Fibroblast of upper back skin (primary cell): ENCODE results near the gene CLEC20A.
A peak's percentile ranks its signal among the peaks of the same experiment; 100 is the strongest.

Experiments
- DNase-seq: peaks from one replicate; pipeline ENCODE4 v3.0.0-alpha.2; 2013

CLEC20A gene

GRCh38 chr1:178496410-178497135, at the start of gene CLEC20A:
Gene CLEC20A (minus strand): TSS chr1:178496964. CDS start chr1:178496939, 25 bp downstream.
- DNase-seq = no peak

- DNase-seq = peak; percentile 39
Measured at GRCh38 chr1:178544531-178544930, 47.8 kb upstream of the CLEC20A start.

- DNase-seq = no peak
Measured at GRCh38 chr1:178543290-178543607, 46.5 kb upstream of the CLEC20A start.

GRCh38 chr1:178542554-178543289, 46.0 kb upstream of the CLEC20A start:
- DNase-seq = peak; percentile 89

GRCh38 chr1:178541829-178542553, 45.2 kb upstream of the CLEC20A start:
- DNase-seq = no peak

- no peak for DNase-seq
Measured at GRCh38 chr1:178541379-178541778, 44.6 kb upstream of the CLEC20A start.

- peak; percentile 85 for DNase-seq
Measured at GRCh38 chr1:178540646-178541045, 43.9 kb upstream of the CLEC20A start.

- DNase-seq = no peak
Measured at GRCh38 chr1:178540204-178540603, 43.4 kb upstream of the CLEC20A start.

- DNase-seq = no peak
Measured at GRCh38 chr1:178539291-178539690, 42.5 kb upstream of the CLEC20A start.

GRCh38 chr1:178538192-178538916, 41.6 kb upstream of the CLEC20A start:
- DNase-seq = peak; percentile 88

GRCh38 chr1:178537382-178538090, 40.8 kb upstream of the CLEC20A start:
- DNase-seq = no peak

- peak; percentile 96 for DNase-seq
Measured at GRCh38 chr1:178536844-178537371, 40.1 kb upstream of the CLEC20A start.

- no peak for DNase-seq
Measured at GRCh38 chr1:178536329-178536728, 39.6 kb upstream of the CLEC20A start.

GRCh38 chr1:178534137-178534868, 37.5 kb upstream of the CLEC20A start:
- DNase-seq = no peak

GRCh38 chr1:178533121-178533946, 36.6 kb upstream of the CLEC20A start:
- no peak for DNase-seq

GRCh38 chr1:178532392-178532791, 35.6 kb upstream of the CLEC20A start:
- DNase-seq = peak; percentile 78

- no peak for DNase-seq
Measured at GRCh38 chr1:178531887-178532286, 35.1 kb upstream of the CLEC20A start.

GRCh38 chr1:178530502-178530901, 33.7 kb upstream of the CLEC20A start:
- no peak for DNase-seq

- DNase-seq = peak; percentile 74
Measured at GRCh38 chr1:178530037-178530402, 33.3 kb upstream of the CLEC20A start.

- no peak for DNase-seq
Measured at GRCh38 chr1:178529364-178530036, 32.7 kb upstream of the CLEC20A start.
